PC-9 (cell line): ENCODE data around the gene SLC36A3.

Source experiments
- EZH2 ChIP-seq: fragments of 200-600 bp; sonication (generic); IDR thresholded peaks from 2 replicates; pipeline ENCODE4 v1.8.0; 2017; ENCODE audit warnings: antibody characterized with exemption, low read depth
- TF ChIP-seq, protein P1 (sequence below): fragments of 200-600 bp; sonication (generic); conservative IDR thresholded peaks from 2 replicates; pipeline ENCODE4 v1.6.1; 2017; ENCODE audit warnings: mixed run types, antibody characterized with exemption, mild to moderate bottlenecking, moderate library complexity

DNA sequence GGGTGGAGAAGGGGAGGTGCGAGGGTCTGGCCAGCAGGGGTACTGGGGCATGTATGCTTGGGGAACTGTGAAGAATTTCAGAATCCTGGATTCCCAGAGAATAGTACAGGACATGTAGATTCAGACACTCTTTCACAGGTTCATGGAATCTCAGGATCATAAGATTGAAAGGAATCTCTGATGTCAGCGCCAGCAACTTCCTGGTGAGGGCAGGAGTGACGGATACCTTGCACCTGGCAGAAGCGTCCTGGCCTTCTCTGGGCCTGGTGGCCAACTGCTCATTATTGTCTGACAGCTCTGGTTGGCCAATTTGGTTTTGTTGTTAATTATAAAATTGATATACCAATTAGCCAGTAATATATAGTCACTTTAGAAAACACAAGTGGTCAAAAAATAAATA, 43.6 kb downstream of the SLC36A3 start:
- TF ChIP-seq, protein P1, sequence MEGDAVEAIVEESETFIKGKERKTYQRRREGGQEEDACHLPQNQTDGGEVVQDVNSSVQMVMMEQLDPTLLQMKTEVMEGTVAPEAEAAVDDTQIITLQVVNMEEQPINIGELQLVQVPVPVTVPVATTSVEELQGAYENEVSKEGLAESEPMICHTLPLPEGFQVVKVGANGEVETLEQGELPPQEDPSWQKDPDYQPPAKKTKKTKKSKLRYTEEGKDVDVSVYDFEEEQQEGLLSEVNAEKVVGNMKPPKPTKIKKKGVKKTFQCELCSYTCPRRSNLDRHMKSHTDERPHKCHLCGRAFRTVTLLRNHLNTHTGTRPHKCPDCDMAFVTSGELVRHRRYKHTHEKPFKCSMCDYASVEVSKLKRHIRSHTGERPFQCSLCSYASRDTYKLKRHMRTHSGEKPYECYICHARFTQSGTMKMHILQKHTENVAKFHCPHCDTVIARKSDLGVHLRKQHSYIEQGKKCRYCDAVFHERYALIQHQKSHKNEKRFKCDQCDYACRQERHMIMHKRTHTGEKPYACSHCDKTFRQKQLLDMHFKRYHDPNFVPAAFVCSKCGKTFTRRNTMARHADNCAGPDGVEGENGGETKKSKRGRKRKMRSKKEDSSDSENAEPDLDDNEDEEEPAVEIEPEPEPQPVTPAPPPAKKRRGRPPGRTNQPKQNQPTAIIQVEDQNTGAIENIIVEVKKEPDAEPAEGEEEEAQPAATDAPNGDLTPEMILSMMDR: no peak
- TF ChIP-seq EZH2: no peak
